ENCODE measurements around the gene NAB2.
"Not testable (repeated sequence)": the region's sequence is repeated elsewhere in the genome, so short reads cannot be mapped to it uniquely, and the experiment has no call there.

Gene NAB2

GRCh38 chr12:57066245-57066644 lies 22.7 kb upstream of the NAB2 start:
- DNase-seq (ENCODE audit: low spot score): no peak

GRCh38 chr12:57069523-57069922 lies 19.4 kb upstream of the NAB2 start:
- peak; percentile 76 for DNase-seq (ENCODE audit: low spot score)

GRCh38 chr12:57072661-57073060 lies 16.3 kb upstream of the NAB2 start:
- peak; percentile 44 for DNase-seq (ENCODE audit: low spot score)

GRCh38 chr12:57073566-57074450 lies 15.1 kb upstream of the NAB2 start:
- DNase-seq (ENCODE audit: low spot score): not testable (repeated sequence)

- DNase-seq (ENCODE audit: low spot score): peak; percentile 98
These were observed 10.2 kb upstream of the NAB2 start, which contains the start of gene NEMP1 for GRCh38 chr12:57078519-57079404. Gene NEMP1, minus strand, starts transcription at chr12:57078791. Its CDS starts 46 bp downstream, at chr12:57078745.

GRCh38 chr12:57079821-57080220 lies 9.1 kb upstream of the NAB2 start:
- DNase-seq (ENCODE audit: low spot score): no peak

- no peak for DNase-seq (ENCODE audit: low spot score)
These were observed 8.1 kb upstream of the NAB2 start for GRCh38 chr12:57080855-57081254.

GRCh38 chr12:57085999-57086492 lies 2.9 kb upstream of the NAB2 start:
- DNase-seq (ENCODE audit: low spot score): no peak

- DNase-seq (ENCODE audit: low spot score): peak; percentile 60
These were observed 2.4 kb upstream of the NAB2 start for GRCh38 chr12:57086493-57087009.

GRCh38 chr12:57087010-57087690 lies 1.8 kb upstream of the NAB2 start:
- peak; percentile 91 for DNase-seq (ENCODE audit: low spot score)

- DNase-seq (ENCODE audit: low spot score): peak; percentile 89
These were observed 1.1 kb upstream of the NAB2 start for GRCh38 chr12:57087691-57088353.

- peak; percentile 55 for DNase-seq (ENCODE audit: low spot score)
These were observed 644 bp downstream of the NAB2 start for GRCh38 chr12:57089271-57090245.

- DNase-seq (ENCODE audit: low spot score): no peak
These were observed 1.6 kb downstream of the NAB2 start for GRCh38 chr12:57090490-57090889.

GRCh38 chr12:57090924-57091637 lies 2.2 kb downstream of the NAB2 start:
- DNase-seq (ENCODE audit: low spot score): peak; percentile 53

GRCh38 chr12:57091638-57092528 lies 3.0 kb downstream of the NAB2 start:
- no peak for DNase-seq (ENCODE audit: low spot score)

GRCh38 chr12:57092529-57092862 lies 3.6 kb downstream of the NAB2 start:
- no peak for DNase-seq (ENCODE audit: low spot score)

GRCh38 chr12:57092876-57093414 lies 4.0 kb downstream of the NAB2 start:
- no peak for DNase-seq (ENCODE audit: low spot score)

Data from GM03348 (cell line).